Panc1 (cell line): Measurements from ENCODE around the gene CHCHD3. TPM values are rescaled to one million over a fixed set of nuclear protein-coding genes. Genes with fewer than 3 reads are reported as not detected.

Experiments used
- ATAC-seq: fragments of 200-7000 bp; cut with Tn5 transposase; 2 replicates; pipeline ENCODE4 v1.9.1; 2020; ENCODE audit warnings: mild to moderate bottlenecking, moderate library complexity
- BruUV-seq: library from RNA; stranded (reverse); fragments of 400-500 nt; replicated peaks from 2 replicates; lab custom pipeline; 2021; lab: Mats Ljungman, UMichigan
- CTCF ChIA-PET: fragments of 300-600 bp; sonication (Branson Sonifier 250); formaldehyde crosslinking; loops from one replicate; lab custom pipeline; 2022; ENCODE audit warnings: antibody characterized with exemption; lab: Charles Lee
- POLR2A ChIA-PET: fragments of 300-600 bp; sonication (Branson Sonifier 250); formaldehyde crosslinking; loops from one replicate; lab custom pipeline; 2022; ENCODE audit warnings: antibody characterized with exemption; lab: Charles Lee
- DNase-seq: peaks from one replicate; pipeline ENCODE4 v3.0.0-alpha.2; 2010; ENCODE audit warnings: low read depth, low spot score
- H3K27ac ChIP-seq: 2 replicates; pipeline ENCODE4 v1.5.1; 2011; ENCODE audit warnings: mild to moderate bottlenecking, low read length, inconsistent platforms
- H3K27me3 ChIP-seq: fragments of 200-500 bp; sonication (Bioruptor generic); 2 replicates; pipeline ENCODE4 v1.6.0; 2014; ENCODE audit warnings: low read length, inconsistent platforms; ENCODE audit not compliant: control insufficient read depth, insufficient read depth
- H3K36me3 ChIP-seq: fragments of 200-500 bp; sonication (Bioruptor generic); 2 replicates; pipeline ENCODE4 v1.5.1; 2014; ENCODE audit warnings: inconsistent platforms, mild to moderate bottlenecking, low read length, moderate library complexity; ENCODE audit not compliant: control insufficient read depth, insufficient read depth
- H3K4me1 ChIP-seq: 2 replicates; pipeline ENCODE4 v1.5.1; 2011; ENCODE audit warnings: inconsistent platforms, mild to moderate bottlenecking, low read length, moderate library complexity; ENCODE audit not compliant: control insufficient read depth, insufficient read depth
- H3K4me3 ChIP-seq, 2 experiments: 2 replicates each; pipeline ENCODE4 v1.5.1; 2011 to 2012; ENCODE audit warnings: low read depth in 2 of 2, low read length in 2 of 2, mild to moderate bottlenecking in 2 of 2, inconsistent platforms in 1 of 2, moderate library complexity in 1 of 2
- H3K9me3 ChIP-seq: fragments of 200-500 bp; sonication (Bioruptor generic); 2 replicates; pipeline ENCODE4 v1.5.1; 2014; ENCODE audit warnings: low read depth, mild to moderate bottlenecking, inconsistent platforms, low read length, moderate library complexity; ENCODE audit not compliant: control insufficient read depth, insufficient read depth
- CTCF ChIP-seq: fragments of 450-650 bp; IDR thresholded peaks from 2 replicates; pipeline ENCODE4 v1.5.1; 2017; ENCODE audit warnings: mild to moderate bottlenecking
- POLR2AphosphoS5 ChIP-seq: IDR thresholded peaks from 2 replicates; pipeline ENCODE4 v1.6.1; 2012; ENCODE audit warnings: mild to moderate bottlenecking, low read depth, low read length, moderate library complexity
- REST ChIP-seq, 2 experiments: IDR thresholded peaks; 2 replicates each; pipeline ENCODE4 v1.6.1; 2011 to 2012; ENCODE audit warnings: low read depth in 2 of 2, control low read depth in 1 of 2, low read length in 1 of 2, mild to moderate bottlenecking in 1 of 2, moderate library complexity in 1 of 2; ENCODE audit not compliant: insufficient read depth in 1 of 2
- SIN3A ChIP-seq: IDR thresholded peaks from 2 replicates; pipeline ENCODE4 v1.6.1; 2012; ENCODE audit warnings: low read depth, mild to moderate bottlenecking, low read length, moderate library complexity, borderline replicate concordance; ENCODE audit not compliant: insufficient read depth
- TCF7L2 ChIP-seq: IDR thresholded peaks from 2 replicates; pipeline ENCODE4 v1.6.1; 2011; ENCODE audit warnings: mild to moderate bottlenecking, low read depth, low read length, inconsistent platforms
- in situ Hi-C: cut with HindIII; loops from 2 replicates; pipeline ENCODE4 v1.10.0; 2016; ENCODE audit warnings: low sequenced_read_pairs, low pct_unique_long_range_greater_than_20kb
- intact Hi-C: fragments of 100-400 bp; cut with micrococcal nuclease; formaldehyde crosslinking; loops from one replicate; pipeline ENCODE4 v1.10.0; 2022; ENCODE audit not compliant: unreplicated experiment
- total RNA-seq: library from RNA; stranded (reverse); gene quantifications from one replicate; pipeline ENCODE4 v1.2.1, GENCODE V29; 2021; ENCODE audit not compliant: unreplicated experiment

CHCHD3 gene
- total RNA-seq, 1 experiment from 2014 or later, result 109 TPM

- in situ Hi-C loops, result no loop called here
- H3K4me3 ChIP-seq, result no peak overlapping the region
- TF ChIP-seq TCF7L2, result no peak
- no peak for TF ChIP-seq CTCF
- no peak for TF ChIP-seq REST (IDR thresholded peaks at IDR 0.05; ENCODE audit: insufficient read depth in 1 of 2, low read depth in 2 of 2, low read length in 1 of 2)
- no peak for TF ChIP-seq SIN3A
- TF ChIP-seq POLR2AphosphoS5, result no peak
- intact Hi-C loops, result no loop called here
- no peak overlapping the region for H3K27ac ChIP-seq
- H3K36me3 ChIP-seq, result peaks cover 2% of the 10 kb centered on the region; the same call in 1 of the 2 replicates
- no peaks in the 10 kb centered on the region for H3K4me1 ChIP-seq
- no TSS peak for BruUV-seq
- DNase-seq, result no peak
- ChIA-PET CTCF (no interaction called here), POLR2A (no interaction called here)
- H3K27me3 ChIP-seq, result no peaks in the 10 kb centered on the region
- no peak for ATAC-seq
- H3K9me3 ChIP-seq, result no peaks in the 10 kb centered on the region
Observed at GRCh38 chr7:132866144-132866531, 215.8 kb downstream of the CHCHD3 start.

- in situ Hi-C loops (no loop called here), intact Hi-C loops (no loop called here)
- peaks cover 2% of the 10 kb centered on the region; the same call in 1 of the 2 replicates for H3K36me3 ChIP-seq
- H3K4me3 ChIP-seq, result no peak overlapping the region
- ChIA-PET CTCF (no interaction called here), POLR2A (no interaction called here)
- ATAC-seq (no peak), DNase-seq (no peak)
- H3K27ac ChIP-seq, result no peak overlapping the region
- no TSS peak for BruUV-seq
- H3K9me3 ChIP-seq, result no peaks in the 10 kb centered on the region
- TF ChIP-seq SIN3A, result no peak
- TF ChIP-seq CTCF, result no peak
- TF ChIP-seq REST (IDR thresholded peaks at IDR 0.05; ENCODE audit: insufficient read depth in 1 of 2, low read depth in 2 of 2, low read length in 1 of 2), result no peak
- no peak for TF ChIP-seq TCF7L2
- no peak for TF ChIP-seq POLR2AphosphoS5
- H3K4me1 ChIP-seq, result no peaks in the 10 kb centered on the region
- no peaks in the 10 kb centered on the region for H3K27me3 ChIP-seq
Observed at GRCh38 chr7:132865366-132866143, 216.3 kb downstream of the CHCHD3 start.
